ENCODE data around the gene EPN2. TPM values are rescaled to one million over a fixed set of nuclear protein-coding genes. Genes with fewer than 3 reads are reported as not detected.
A peak's percentile ranks its signal among the peaks of the same experiment; 100 is the strongest.

EPN2 gene
- total RNA-seq, 6 experiments from 2014 or later = 6.6 to 18.1 (median 11.4) TPM

- TF ChIP-seq POLR2A (IDR thresholded peaks at IDR 0.05) (no peak), CTCF (IDR thresholded peaks at IDR 0.05) (no peak)
- H3K4me3 ChIP-seq = no peak overlapping the region
- ATAC-seq (no peak), DNase-seq (peak in 1 of 3 donors; percentile 50)
- no peaks in the 10 kb centered on the region for H3K9me3 ChIP-seq
- intact Hi-C loops (cut with DNase I) = no loop called here
- peaks cover 0 to 74% (median 37%) of the 10 kb centered on the region in 4 donors for H3K4me1 ChIP-seq
- no peaks in the 10 kb centered on the region for H3K36me3 ChIP-seq
- no CpG with 5 or more reads among the region's 40 CpGs for WGBS (ENCODE audit: insufficient coverage, low coverage, low lambda C conversion rate, missing lambda C conversion rate)
- H3K27me3 ChIP-seq = no peaks in the 10 kb centered on the region
- peak overlapping the region in 2 of 3 donors; percentile 82 to 88 for H3K27ac ChIP-seq
Observed at GRCh38 chr17:19344311-19345066, 107.3 kb downstream of the EPN2 start.

- intact Hi-C loops (cut with DNase I) = no loop called here
- Histone ChIP-seq H3K27me3 (no peaks in the 10 kb centered on the region), H3K9me3 (no peaks in the 10 kb centered on the region), H3K4me1 (peaks cover 0 to 72% (median 35%) of the 10 kb centered on the region in 4 donors), H3K27ac (peak overlapping the region in 2 of 3 donors; percentile 82 to 88), H3K36me3 (no peaks in the 10 kb centered on the region), H3K4me3 (no peak overlapping the region)
- no CpG with 5 or more reads among the region's 7 CpGs for WGBS (ENCODE audit: insufficient coverage, low coverage, low lambda C conversion rate, missing lambda C conversion rate)
- ATAC-seq (no peak), DNase-seq (no peak)
- TF ChIP-seq CTCF (IDR thresholded peaks at IDR 0.05) = no peak
- TF ChIP-seq POLR2A (IDR thresholded peaks at IDR 0.05) = no peak
Observed at GRCh38 chr17:19345067-19345460, 107.9 kb downstream of the EPN2 start.

- H3K27me3 ChIP-seq = no peaks in the 10 kb centered on the region
- H3K4me1 ChIP-seq = peaks cover 0 to 69% (median 35%) of the 10 kb centered on the region in 4 donors
- WGBS (ENCODE audit: insufficient coverage, low coverage, low lambda C conversion rate, missing lambda C conversion rate) = 50% methylated on average over 5 of the region's 13 CpGs
- ATAC-seq (peak; percentile 60 to 75 (median 64)), DNase-seq (peak; percentile 62 to 87 (median 83))
- intact Hi-C loops (cut with DNase I) = no loop called here
- no peaks in the 10 kb centered on the region for H3K36me3 ChIP-seq
- no peaks in the 10 kb centered on the region for H3K9me3 ChIP-seq
- TF ChIP-seq CTCF (IDR thresholded peaks at IDR 0.05) = peak in 1 of 4 donors; percentile 5
- no peak for TF ChIP-seq POLR2A (IDR thresholded peaks at IDR 0.05)
- H3K4me3 ChIP-seq = no peak overlapping the region
- peak overlapping the region; percentile 33 to 88 (median 82) for H3K27ac ChIP-seq
Observed at GRCh38 chr17:19345486-19346350, 108.6 kb downstream of the EPN2 start.

GRCh38 chr17:19346351-19347255 lies 109.4 kb downstream of the EPN2 start:
- intact Hi-C loops (cut with DNase I) = no loop called here
- Histone ChIP-seq H3K9me3 (no peaks in the 10 kb centered on the region), H3K36me3 (no peaks in the 10 kb centered on the region), H3K27ac (peak overlapping the region; percentile 33 to 88 (median 82)), H3K4me1 (peaks cover 0 to 62% (median 35%) of the 10 kb centered on the region in 4 donors), H3K27me3 (no peaks in the 10 kb centered on the region), H3K4me3 (no peak overlapping the region)
- WGBS (ENCODE audit: insufficient coverage, low coverage, low lambda C conversion rate, missing lambda C conversion rate) = 31% methylated on average over 10 of the region's 19 CpGs
- peak; percentile 15 to 61 (median 32) for ATAC-seq
- TF ChIP-seq CTCF (IDR thresholded peaks at IDR 0.05) (no peak), POLR2A (IDR thresholded peaks at IDR 0.05) (no peak)
- DNase-seq = peak; percentile 51 to 71 (median 62)

Measured in right lobe of liver (tissue), 6 donors.